KOPT-K1 (cell line): Measurements from ENCODE around the gene TMUB1.

Experiments
- H3K27ac ChIP-seq: fragments of 200-600 bp; sonication (generic); 2 replicates; pipeline ENCODE4 v1.5.1; 2016; ENCODE audit warnings: antibody characterized with exemption, mild to moderate bottlenecking, low read depth, low read length; ENCODE audit not compliant: poor library complexity, severe bottlenecking
- H3K36me3 ChIP-seq: fragments of 200-600 bp; sonication (generic); 2 replicates; pipeline ENCODE4 v1.5.1; 2017; ENCODE audit warnings: antibody characterized with exemption, mild to moderate bottlenecking, low read length, moderate library complexity; ENCODE audit not compliant: insufficient read depth
- H3K9me3 ChIP-seq: fragments of 200-600 bp; sonication (generic); 2 replicates; pipeline ENCODE4 v1.5.1; 2017; ENCODE audit warnings: antibody characterized with exemption, low read length, mild to moderate bottlenecking; ENCODE audit not compliant: insufficient read depth, poor library complexity, severe bottlenecking

TMUB1 gene

DNA sequence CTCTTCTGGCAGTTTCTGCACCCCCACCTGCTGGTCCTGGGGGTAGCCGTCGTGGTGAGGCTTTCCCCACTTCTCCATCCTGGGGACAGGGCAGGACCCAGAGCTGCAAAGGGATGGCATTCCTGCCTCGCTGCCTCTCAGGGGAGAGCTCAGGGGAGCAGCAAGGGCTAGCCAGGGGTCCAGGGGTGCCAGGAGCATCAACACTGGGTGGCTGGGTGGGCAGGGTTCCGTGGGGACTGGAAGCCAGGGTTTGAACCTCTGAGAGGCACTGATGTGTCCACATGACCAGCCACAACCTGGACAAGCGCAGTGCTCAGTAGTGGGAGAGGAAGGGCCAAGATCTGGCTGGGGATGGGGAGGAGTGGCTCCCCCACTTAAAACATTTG, 49.4 kb downstream of the TMUB1 start:
- H3K9me3 ChIP-seq = no peaks in the 10 kb centered on the region
- no peak overlapping the region for H3K27ac ChIP-seq
- H3K36me3 ChIP-seq = peaks cover 52% of the 10 kb centered on the region; the same call in 1 of the 2 replicates

DNA sequence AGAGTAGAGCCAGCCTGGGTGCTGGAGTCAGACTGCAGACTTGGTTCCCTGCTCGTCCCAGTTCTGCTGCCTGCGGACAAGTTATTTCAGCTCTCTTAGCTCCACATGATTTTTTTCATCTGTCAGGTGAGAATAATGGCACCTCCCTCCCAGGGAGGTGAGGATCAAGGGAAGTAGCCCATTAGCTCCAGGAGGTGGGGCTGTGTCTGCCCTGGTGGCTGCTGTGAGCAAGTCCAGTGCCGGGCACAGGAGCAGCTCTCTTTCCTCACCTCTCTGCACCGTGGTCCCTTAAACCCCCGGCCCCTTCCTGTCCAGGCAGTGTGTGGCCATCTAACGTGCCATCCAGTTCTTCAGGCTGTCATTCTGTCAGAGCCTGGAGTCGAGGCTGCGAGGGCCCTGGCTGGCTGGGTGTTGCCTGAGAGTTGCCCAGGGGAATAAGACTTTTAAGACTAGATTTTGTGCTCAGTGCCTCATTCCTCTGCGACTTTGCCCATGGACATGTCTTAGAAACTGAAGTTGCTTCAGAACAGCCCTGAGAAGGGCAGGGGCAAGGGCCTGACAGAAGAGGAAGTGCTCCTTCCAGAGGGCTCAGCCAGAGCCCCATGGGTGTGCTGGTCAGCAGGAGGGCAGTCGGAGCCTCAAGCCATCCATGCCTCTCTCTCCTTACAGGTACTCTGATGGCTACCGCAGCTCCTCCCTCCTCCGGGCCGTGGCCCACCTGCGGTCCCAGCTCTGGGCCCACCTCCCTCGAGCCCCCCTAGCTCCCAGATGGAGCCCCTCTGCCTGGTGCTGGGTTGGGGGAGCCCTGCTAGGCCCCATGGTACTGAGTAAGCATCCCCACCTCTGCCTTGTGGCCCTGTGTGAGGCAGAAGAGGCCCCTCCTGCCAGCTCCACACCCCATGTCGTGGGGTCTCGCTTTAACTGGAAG, 50.1 kb downstream of the TMUB1 start:
- no peaks in the 10 kb centered on the region for H3K9me3 ChIP-seq
- H3K36me3 ChIP-seq = peaks cover 52% of the 10 kb centered on the region; the same call in 1 of the 2 replicates
- H3K27ac ChIP-seq = no peak overlapping the region
